ENCODE measurements around the gene PPP1R17.

Gene PPP1R17

GRCh38 chr7:31683445-31684225, 3.4 kb upstream of the PPP1R17 start:
- no peak for TF ChIP-seq CTCF (conservative IDR thresholded peaks at IDR 0.05; ENCODE audit: low read length)
- DNase-seq (ENCODE audit: low read depth) = no peak
- no peak overlapping the region for H3K4me3 ChIP-seq (ENCODE audit: low read length)

GRCh38 chr7:31688372-31688771, 1.4 kb downstream of the PPP1R17 start:
- no peak for TF ChIP-seq CTCF (conservative IDR thresholded peaks at IDR 0.05; ENCODE audit: low read length)
- no peak overlapping the region for H3K4me3 ChIP-seq (ENCODE audit: low read length)
- DNase-seq (ENCODE audit: low read depth) = no peak

- DNase-seq (ENCODE audit: low read depth) = no peak
- no peak for TF ChIP-seq CTCF (conservative IDR thresholded peaks at IDR 0.05; ENCODE audit: low read length)
- H3K4me3 ChIP-seq (ENCODE audit: low read length) = no peak overlapping the region
These were observed 2.0 kb downstream of the PPP1R17 start for GRCh38 chr7:31688996-31689395.

- DNase-seq (ENCODE audit: low read depth) = no peak
- no peak overlapping the region for H3K4me3 ChIP-seq (ENCODE audit: low read length)
- no peak for TF ChIP-seq CTCF (conservative IDR thresholded peaks at IDR 0.05; ENCODE audit: low read length)
These were observed 3.9 kb downstream of the PPP1R17 start for GRCh38 chr7:31690935-31691334.

GRCh38 chr7:31692451-31692850, 5.4 kb downstream of the PPP1R17 start:
- H3K4me3 ChIP-seq (ENCODE audit: low read length) = no peak overlapping the region
- no peak for TF ChIP-seq CTCF (conservative IDR thresholded peaks at IDR 0.05; ENCODE audit: low read length)
- DNase-seq (ENCODE audit: low read depth) = no peak

GRCh38 chr7:31692871-31693270, 5.9 kb downstream of the PPP1R17 start:
- H3K4me3 ChIP-seq (ENCODE audit: low read length) = no peak overlapping the region
- DNase-seq (ENCODE audit: low read depth) = no peak
- no peak for TF ChIP-seq CTCF (conservative IDR thresholded peaks at IDR 0.05; ENCODE audit: low read length)

GRCh38 chr7:31695859-31696614, 9.0 kb downstream of the PPP1R17 start:
- no peak for TF ChIP-seq CTCF (conservative IDR thresholded peaks at IDR 0.05; ENCODE audit: low read length)
- H3K4me3 ChIP-seq (ENCODE audit: low read length) = no peak overlapping the region
- no peak for DNase-seq (ENCODE audit: low read depth)
